ENCODE data around the gene IRF6.

- TF ChIP-seq, protein P1, sequence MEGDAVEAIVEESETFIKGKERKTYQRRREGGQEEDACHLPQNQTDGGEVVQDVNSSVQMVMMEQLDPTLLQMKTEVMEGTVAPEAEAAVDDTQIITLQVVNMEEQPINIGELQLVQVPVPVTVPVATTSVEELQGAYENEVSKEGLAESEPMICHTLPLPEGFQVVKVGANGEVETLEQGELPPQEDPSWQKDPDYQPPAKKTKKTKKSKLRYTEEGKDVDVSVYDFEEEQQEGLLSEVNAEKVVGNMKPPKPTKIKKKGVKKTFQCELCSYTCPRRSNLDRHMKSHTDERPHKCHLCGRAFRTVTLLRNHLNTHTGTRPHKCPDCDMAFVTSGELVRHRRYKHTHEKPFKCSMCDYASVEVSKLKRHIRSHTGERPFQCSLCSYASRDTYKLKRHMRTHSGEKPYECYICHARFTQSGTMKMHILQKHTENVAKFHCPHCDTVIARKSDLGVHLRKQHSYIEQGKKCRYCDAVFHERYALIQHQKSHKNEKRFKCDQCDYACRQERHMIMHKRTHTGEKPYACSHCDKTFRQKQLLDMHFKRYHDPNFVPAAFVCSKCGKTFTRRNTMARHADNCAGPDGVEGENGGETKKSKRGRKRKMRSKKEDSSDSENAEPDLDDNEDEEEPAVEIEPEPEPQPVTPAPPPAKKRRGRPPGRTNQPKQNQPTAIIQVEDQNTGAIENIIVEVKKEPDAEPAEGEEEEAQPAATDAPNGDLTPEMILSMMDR (IDR thresholded peaks at IDR 0.05), result no peak
- no peak for TF ChIP-seq POLR2A (IDR thresholded peaks at IDR 0.05)
These were observed 3.7 kb downstream of the IRF6 start for GRCh38 chr1:209802117-209802779.
